Activated CD8-positive, alpha-beta T cell treated with anti-CD3 and anti-CD28 coated beads for 36 hours (primary cell): ENCODE measurements around the gene NKD2. TPM values are rescaled to one million over a fixed set of nuclear protein-coding genes. Genes with fewer than 3 reads are reported as not detected.

Experiments
- ATAC-seq: fragments of 200-7000 bp; cut with Tn5 transposase; one replicate; pipeline ENCODE4 v1.10.0; 2021; ENCODE audit warnings: mild to moderate bottlenecking, moderate library complexity
- CTCF ChIA-PET: fragments of 350-600 bp; sonication (Branson Sonifier 250); formaldehyde crosslinking; loops from one replicate; lab custom pipeline; 2021; ENCODE audit warnings: antibody characterized with exemption; lab: Charles Lee
- POLR2A ChIA-PET: fragments of 350-600 bp; sonication (Branson Sonifier 250); formaldehyde crosslinking; loops from one replicate; lab custom pipeline; 2021; ENCODE audit warnings: antibody characterized with exemption; lab: Charles Lee
- DNase-seq: peaks from one replicate; pipeline ENCODE4 v3.0.0-alpha.2; 2020
- H3K27ac Mint-ChIP-seq: one replicate; pipeline ENCODE4 v1.8.0; 2021; ENCODE audit warnings: mild to moderate bottlenecking, mixed read lengths
- H3K27me3 Mint-ChIP-seq: one replicate; pipeline ENCODE4 v1.8.0; 2021; ENCODE audit warnings: mixed read lengths
- H3K36me3 Mint-ChIP-seq: one replicate; pipeline ENCODE4 v1.8.0; 2021; ENCODE audit warnings: low read depth, mixed read lengths
- H3K4me1 Mint-ChIP-seq: one replicate; pipeline ENCODE4 v1.8.0; 2021; ENCODE audit warnings: low read depth, mixed read lengths
- H3K4me3 Mint-ChIP-seq: one replicate; pipeline ENCODE4 v1.8.0; 2021; ENCODE audit warnings: mild to moderate bottlenecking, moderate library complexity, mixed read lengths
- H3K9me3 Mint-ChIP-seq: one replicate; pipeline ENCODE4 v1.8.0; 2021; ENCODE audit warnings: mixed read lengths
- CTCF ChIP-seq: fragments of 200-600 bp; IDR thresholded peaks from one replicate; pipeline ENCODE4 v1.8.0; 2022; ENCODE audit warnings: antibody characterized with exemption, mild to moderate bottlenecking
- intact Hi-C: fragments of 100-400 bp; cut with micrococcal nuclease; formaldehyde crosslinking; loops from one replicate; pipeline ENCODE4 v1.10.0; 2022
- total RNA-seq, 2 experiments: library from RNA; stranded (reverse); gene quantifications; one replicate each; pipeline ENCODE4 v1.2.3, GENCODE V29; 2021

The NKD2 gene
- total RNA-seq, 2 experiments from 2014 or later: 1.5 to 2.3 TPM

- H3K27me3 Mint-ChIP-seq: peaks cover 2% of the 10 kb centered on the region
Measured at GRCh38 chr5:1038417-1039209, 30.0 kb downstream of the NKD2 start.

GRCh38 chr5:1039210-1039548, 30.6 kb downstream of the NKD2 start:
- ATAC-seq: no peak
- intact Hi-C loops: no loop called here
- POLR2A ChIA-PET: no interaction called here
- no peaks in the 10 kb centered on the region for H3K36me3 Mint-ChIP-seq
- TF ChIP-seq CTCF: no peak
- no peak for DNase-seq
- no peak overlapping the region for H3K27ac Mint-ChIP-seq
- no peak overlapping the region for H3K4me3 Mint-ChIP-seq
- CTCF ChIA-PET: no interaction called here
- H3K27me3 Mint-ChIP-seq: peaks cover 2% of the 10 kb centered on the region
- peaks cover 33% of the 10 kb centered on the region for H3K9me3 Mint-ChIP-seq
- peaks cover 7% of the 10 kb centered on the region for H3K4me1 Mint-ChIP-seq

More at GRCh38 chr5:1038417-1039209, 30.0 kb downstream of the NKD2 start:
- Mint-ChIP-seq H3K4me3 (no peak overlapping the region), H3K36me3 (no peaks in the 10 kb centered on the region), H3K9me3 (peaks cover 27% of the 10 kb centered on the region), H3K27ac (no peak overlapping the region), H3K4me1 (peaks cover 7% of the 10 kb centered on the region)
- ATAC-seq: no peak
- POLR2A ChIA-PET: no interaction called here
- intact Hi-C loops: no loop called here
- CTCF ChIA-PET: no interaction called here
- DNase-seq: no peak
- no peak for TF ChIP-seq CTCF

- no peak for TF ChIP-seq CTCF
- peaks cover 10% of the 10 kb centered on the region for H3K4me1 Mint-ChIP-seq
- CTCF ChIA-PET: no interaction called here
- peaks cover 39% of the 10 kb centered on the region for H3K9me3 Mint-ChIP-seq
- H3K27me3 Mint-ChIP-seq: peaks cover 2% of the 10 kb centered on the region
- intact Hi-C loops: no loop called here
- H3K4me3 Mint-ChIP-seq: no peak overlapping the region
- DNase-seq: no peak
- no peak for ATAC-seq
- POLR2A ChIA-PET: no interaction called here
- no peak overlapping the region for H3K27ac Mint-ChIP-seq
- no peaks in the 10 kb centered on the region for H3K36me3 Mint-ChIP-seq
Measured at GRCh38 chr5:1039706-1040260, 31.2 kb downstream of the NKD2 start.

GRCh38 chr5:1040571-1040970, 32.0 kb downstream of the NKD2 start:
- intact Hi-C loops: no loop called here
- no peaks in the 10 kb centered on the region for H3K36me3 Mint-ChIP-seq
- ATAC-seq (no peak), DNase-seq (no peak)
- peaks cover 16% of the 10 kb centered on the region for H3K4me1 Mint-ChIP-seq
- ChIA-PET CTCF (no interaction called here), POLR2A (no interaction called here)
- no peak for TF ChIP-seq CTCF
- no peaks in the 10 kb centered on the region for H3K27me3 Mint-ChIP-seq
- H3K27ac Mint-ChIP-seq: no peak overlapping the region
- H3K4me3 Mint-ChIP-seq: no peak overlapping the region
- H3K9me3 Mint-ChIP-seq: peaks cover 47% of the 10 kb centered on the region
